Naive thymus-derived CD8-positive, alpha-beta T cell (primary cell): ENCODE data around the gene TET1. TPM values are rescaled to one million over a fixed set of nuclear protein-coding genes. Genes with fewer than 3 reads are reported as not detected.

Experiments
- ATAC-seq, 2 donors: fragments of 150-1000 bp; cut with Tn5 transposase in 1 of 2; sonication (Bioruptor Pico), chemical (Tn5 transposase) in 1 of 2; 1 replicate in 1 of 2; 2 replicates in 1 of 2; pipeline ENCODE4 v1.10.0; 2021; ENCODE audit warnings: mild to moderate bottlenecking in 2 of 2, moderate library complexity in 2 of 2
- POLR2A ChIA-PET: fragments of 350-600 bp; sonication (Branson Sonifier 250); formaldehyde crosslinking; loops from one replicate; lab custom pipeline; 2021; ENCODE audit warnings: antibody characterized with exemption; lab: Charles Lee
- DNase-seq, 10 donors: peaks; one replicate each; pipeline versions ENCODE4 v3.0.0 to v3.0.0-alpha.2; 2020 to 2022
- H3K27ac Mint-ChIP-seq, 10 donors: one replicate each; pipeline ENCODE4 v1.8.0; 2020 to 2022; ENCODE audit warnings: mild to moderate bottlenecking in 10 of 10, mixed read lengths in 10 of 10, moderate library complexity in 4 of 10, inconsistent platforms in 1 of 10
- H3K27me3 Mint-ChIP-seq, 5 donors: one replicate each; pipeline ENCODE4 v1.8.0; 2021 to 2022; ENCODE audit warnings: mixed read lengths in 5 of 5
- H3K36me3 Mint-ChIP-seq, 3 donors: one replicate each; pipeline ENCODE4 v1.8.0; 2020 to 2022; ENCODE audit warnings: mixed read lengths in 3 of 3, mild to moderate bottlenecking in 2 of 3, inconsistent platforms in 1 of 3
- H3K4me1 Mint-ChIP-seq, 4 donors: one replicate each; pipeline ENCODE4 v1.8.0; 2021 to 2022; ENCODE audit warnings: mixed read lengths in 4 of 4
- H3K4me3 Mint-ChIP-seq, 10 donors: one replicate each; pipeline ENCODE4 v1.8.0; 2020 to 2022; ENCODE audit warnings: mild to moderate bottlenecking in 10 of 10, mixed read lengths in 10 of 10, moderate library complexity in 6 of 10, inconsistent platforms in 1 of 10
- H3K9me3 Mint-ChIP-seq, 9 donors: one replicate each; pipeline ENCODE4 v1.8.0; 2020 to 2022; ENCODE audit warnings: mixed read lengths in 9 of 9, mild to moderate bottlenecking in 3 of 9, inconsistent platforms in 1 of 9, moderate library complexity in 1 of 9
- polyA plus RNA-seq, 3 donors: library from polyadenylated mRNA; unstranded; fragments of 300-500 nt; fragmentation: Illumina TruSeq; gene quantifications; one replicate each; pipeline ENCODE4 v1.2.3, GENCODE V29; 2021
- total RNA-seq, 8 experiments: library from RNA in 2 of 8; stranded (reverse) in 2 of 8; gene quantifications; one replicate each; pipeline ENCODE4 v1.2.3 and lab custom pipeline; 2021 to 2026

TET1 gene
- total and polyA plus RNA-seq, 5 experiments from 2014 or later: 1.5 to 3.2 (median 2.0) TPM

DNA sequence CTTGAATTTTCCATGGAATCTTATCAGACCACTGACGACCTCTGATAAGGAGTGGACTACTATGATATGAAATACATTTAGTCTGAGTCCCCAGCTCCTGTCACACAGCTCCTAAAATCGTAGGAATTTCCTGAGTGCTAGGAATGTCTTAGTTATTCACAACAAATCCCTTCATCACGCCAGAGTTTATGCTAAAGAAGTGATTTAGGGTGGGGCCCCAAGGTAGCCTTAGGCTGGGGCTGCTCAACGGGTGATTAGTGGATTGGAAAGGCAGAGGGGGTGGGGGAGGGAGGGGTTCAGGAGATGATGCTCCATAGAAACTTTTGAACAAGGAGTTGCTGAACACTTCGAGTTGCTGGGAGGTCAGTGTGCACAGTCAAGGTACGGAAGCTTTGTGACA is 7.0 kb upstream of the TET1 start:
- Mint-ChIP-seq H3K9me3 (no peaks in the 10 kb centered on the region), H3K27ac (no peak overlapping the region), H3K4me3 (no peak overlapping the region), H3K27me3 (peaks cover 0 to 19% (median 8%) of the 10 kb centered on the region in 5 donors), H3K4me1 (peaks cover 0 to 6% (median 4%) of the 10 kb centered on the region in 4 donors), H3K36me3 (peaks cover 0 to 2% (median 0%) of the 10 kb centered on the region in 3 donors)
- ATAC-seq (no peak), DNase-seq (no peak)
- POLR2A ChIA-PET: no interaction called here

DNA sequence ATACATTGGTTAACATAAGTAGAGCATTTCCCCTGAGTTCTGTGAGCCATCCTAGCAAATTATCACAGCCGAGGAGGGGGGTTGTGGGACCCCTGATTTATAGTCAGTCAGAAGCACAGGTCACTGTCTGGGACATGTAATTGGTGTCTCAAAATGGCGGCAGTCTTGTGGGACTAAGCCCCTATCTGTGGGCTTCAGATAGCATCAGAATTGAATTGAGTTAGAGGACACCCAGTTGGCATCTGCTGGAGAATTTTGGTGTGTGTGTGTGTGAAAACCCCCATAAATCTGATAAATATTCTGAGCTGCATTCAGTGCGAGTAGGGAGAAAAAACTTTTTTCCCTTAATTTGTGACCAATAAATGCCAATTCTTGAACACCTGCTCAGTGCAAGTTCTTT is 6.5 kb upstream of the TET1 start:
- POLR2A ChIA-PET: no interaction called here
- no peak for ATAC-seq
- Mint-ChIP-seq H3K9me3 (no peaks in the 10 kb centered on the region), H3K36me3 (peaks cover 0 to 2% (median 0%) of the 10 kb centered on the region in 3 donors), H3K4me1 (peaks cover 0 to 6% (median 4%) of the 10 kb centered on the region in 4 donors), H3K4me3 (no peak overlapping the region), H3K27ac (no peak overlapping the region), H3K27me3 (peaks cover 2 to 24% (median 11%) of the 10 kb centered on the region in 5 donors)
- no peak for DNase-seq

DNA sequence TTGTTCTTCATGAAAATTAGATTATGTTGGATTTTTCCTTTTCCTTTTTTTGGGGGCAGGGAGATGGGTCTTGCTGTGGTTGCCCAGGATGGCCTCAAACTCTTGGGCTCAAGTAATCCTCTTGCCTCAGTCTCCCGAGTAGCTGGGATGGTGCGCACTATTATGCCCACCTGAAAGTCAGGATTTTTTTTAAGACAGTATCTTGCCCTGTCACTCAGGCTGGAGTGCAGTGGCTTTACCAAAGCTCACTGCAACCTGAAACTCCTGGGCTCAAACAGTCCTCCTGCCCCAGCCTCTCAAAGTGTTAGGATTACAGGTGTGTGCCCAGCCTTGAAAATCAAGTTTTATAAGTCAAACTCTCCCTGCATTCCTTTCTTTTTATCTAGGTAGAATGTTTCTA is 1.7 kb upstream of the TET1 start:
- no peak overlapping the region for H3K27ac Mint-ChIP-seq
- ATAC-seq (no peak), DNase-seq (no peak)
- POLR2A ChIA-PET: interaction anchor here (0.6 kb wide), 1 partner anchor 269 kb away, joined by 3 read pairs; the partner anchor contains the start of gene STOX1
- peaks cover 21 to 31% (median 29%) of the 10 kb centered on the region in 4 donors for H3K4me1 Mint-ChIP-seq
- H3K4me3 Mint-ChIP-seq: peak overlapping the region in 2 of 10 donors; percentile 12 to 13
- peaks cover 0 to 3% (median 2%) of the 10 kb centered on the region in 3 donors for H3K36me3 Mint-ChIP-seq
- H3K9me3 Mint-ChIP-seq: peaks cover 0 to 3% (median 0%) of the 10 kb centered on the region in 9 donors
- H3K27me3 Mint-ChIP-seq: peaks cover 27 to 68% (median 44%) of the 10 kb centered on the region in 5 donors

DNA sequence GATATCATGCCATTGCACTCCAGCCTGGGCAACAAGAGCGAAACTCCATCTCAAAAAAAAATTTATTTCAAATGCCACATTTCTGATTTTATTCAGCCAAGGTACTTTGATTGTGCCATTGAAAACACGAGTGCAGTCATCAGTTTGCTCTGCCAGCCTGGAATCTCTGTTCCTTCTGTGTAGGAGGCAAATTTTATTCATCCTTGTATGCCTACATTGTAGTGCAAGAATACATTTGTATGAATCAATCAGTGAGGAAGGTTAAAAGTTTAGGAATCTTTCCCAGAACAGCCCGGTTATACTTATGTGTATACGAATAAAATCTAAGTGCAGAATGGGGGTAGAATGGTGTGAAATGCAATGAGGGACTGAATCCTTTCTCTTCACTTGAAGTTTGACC is 886 bp upstream of the TET1 start:
- Mint-ChIP-seq H3K9me3 (peaks cover 0 to 3% (median 0%) of the 10 kb centered on the region in 9 donors), H3K27me3 (peaks cover 30 to 74% (median 44%) of the 10 kb centered on the region in 5 donors), H3K4me1 (peaks cover 21 to 32% (median 30%) of the 10 kb centered on the region in 4 donors), H3K27ac (no peak overlapping the region), H3K36me3 (peaks cover 0 to 3% (median 2%) of the 10 kb centered on the region in 3 donors), H3K4me3 (peak overlapping the region in 9 of 10 donors; percentile 53 to 89 (median 73))
- ATAC-seq (no peak), DNase-seq (no peak)
- POLR2A ChIA-PET: interaction anchor here (1.3 kb wide), 1 partner anchor 41 kb away, joined by 4 read pairs; no protein-coding TSS in a partner anchor

DNA sequence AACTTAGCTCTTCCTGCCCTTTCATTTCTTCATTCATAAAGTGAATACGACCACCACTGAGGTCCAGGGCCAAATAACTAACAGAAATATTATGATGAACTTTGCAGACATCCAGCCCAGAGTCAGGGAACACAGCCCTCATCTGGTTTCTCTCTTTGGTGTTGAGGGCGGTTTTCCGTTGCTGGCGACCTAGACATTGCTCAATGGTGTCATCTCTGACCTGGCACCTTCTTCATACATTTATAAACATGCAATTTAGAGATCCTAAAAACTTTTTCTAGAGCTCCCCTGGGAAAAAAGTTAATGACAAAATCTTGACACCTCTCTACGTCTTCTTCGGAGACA is 324 bp upstream of the TET1 start:
- no peak overlapping the region for H3K27ac Mint-ChIP-seq

DNA sequence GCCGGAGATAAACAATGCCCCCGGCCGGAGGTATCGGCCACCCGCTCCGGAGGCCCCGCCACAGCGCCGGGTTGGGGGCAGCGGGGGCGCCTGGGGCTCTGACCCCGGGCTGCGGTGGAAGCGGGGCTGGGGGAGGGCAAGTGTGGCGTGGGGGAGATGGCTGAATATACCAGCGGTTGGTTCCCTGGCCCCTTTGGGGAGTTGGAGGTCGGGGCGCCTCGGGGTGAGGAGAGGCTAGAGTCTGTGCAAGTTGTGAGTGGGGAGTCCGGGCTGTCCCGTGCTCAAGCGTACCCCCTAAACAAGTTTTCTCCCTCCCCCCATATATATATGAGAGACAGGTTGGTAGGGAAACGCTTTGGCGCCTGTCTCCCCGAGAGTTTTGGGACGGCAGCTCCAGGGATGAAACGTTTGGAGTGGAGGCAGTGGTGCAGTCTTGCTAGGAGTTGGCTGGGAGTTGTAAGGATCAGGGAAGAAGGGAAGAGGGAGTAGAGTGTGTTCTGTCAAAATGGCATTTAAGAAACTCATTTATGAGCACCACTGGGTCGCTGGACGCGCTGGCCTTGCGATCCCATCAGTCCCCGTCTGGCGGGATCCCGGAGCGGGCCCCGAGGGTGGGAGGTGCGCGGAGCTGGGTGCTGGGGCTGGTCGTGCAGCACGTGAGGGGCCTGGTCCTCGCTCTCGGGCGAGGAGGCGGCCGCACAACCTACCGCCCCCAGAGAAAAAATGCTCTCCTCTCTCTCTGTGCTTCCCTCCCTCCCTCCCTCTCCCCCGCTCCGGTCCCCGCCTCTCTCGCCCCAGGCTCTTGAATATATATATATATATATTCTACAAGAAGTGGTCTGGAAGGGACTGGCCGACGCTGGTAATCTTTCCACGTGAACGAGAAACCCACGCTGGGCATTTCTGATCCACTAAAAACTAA is 1.1 kb downstream of the TET1 start:
- Mint-ChIP-seq H3K4me1 (peaks cover 21 to 32% (median 30%) of the 10 kb centered on the region in 4 donors), H3K36me3 (peaks cover 0 to 3% (median 2%) of the 10 kb centered on the region in 3 donors), H3K27ac (peak overlapping the region in 1 of 10 donors; percentile 54), H3K4me3 (peak overlapping the region; percentile 70 to 92 (median 84)), H3K9me3 (peaks cover 0 to 3% (median 0%) of the 10 kb centered on the region in 9 donors), H3K27me3 (peaks cover 39 to 75% (median 53%) of the 10 kb centered on the region in 5 donors)
- DNase-seq: peak in 3 of 10 donors; percentile 10 to 20 (median 11)
- POLR2A ChIA-PET: no interaction called here
- ATAC-seq: peak; percentile 50 to 62

More for the DNA sequence above, 324 bp upstream of the TET1 start:
- peak overlapping the region; percentile 66 to 89 (median 76) for H3K4me3 Mint-ChIP-seq
- POLR2A ChIA-PET: interaction anchor here (1.3 kb wide), 1 partner anchor 40 kb away, joined by 4 read pairs; no protein-coding TSS in a partner anchor
- DNase-seq: peak in 3 of 10 donors; percentile 18 to 23 (median 20)
- peaks cover 0 to 3% (median 2%) of the 10 kb centered on the region in 3 donors for H3K36me3 Mint-ChIP-seq
- peaks cover 0 to 3% (median 0%) of the 10 kb centered on the region in 9 donors for H3K9me3 Mint-ChIP-seq
- peak; percentile 42 to 51 for ATAC-seq
- peaks cover 21 to 32% (median 30%) of the 10 kb centered on the region in 4 donors for H3K4me1 Mint-ChIP-seq
- peaks cover 36 to 79% (median 50%) of the 10 kb centered on the region in 5 donors for H3K27me3 Mint-ChIP-seq

DNA sequence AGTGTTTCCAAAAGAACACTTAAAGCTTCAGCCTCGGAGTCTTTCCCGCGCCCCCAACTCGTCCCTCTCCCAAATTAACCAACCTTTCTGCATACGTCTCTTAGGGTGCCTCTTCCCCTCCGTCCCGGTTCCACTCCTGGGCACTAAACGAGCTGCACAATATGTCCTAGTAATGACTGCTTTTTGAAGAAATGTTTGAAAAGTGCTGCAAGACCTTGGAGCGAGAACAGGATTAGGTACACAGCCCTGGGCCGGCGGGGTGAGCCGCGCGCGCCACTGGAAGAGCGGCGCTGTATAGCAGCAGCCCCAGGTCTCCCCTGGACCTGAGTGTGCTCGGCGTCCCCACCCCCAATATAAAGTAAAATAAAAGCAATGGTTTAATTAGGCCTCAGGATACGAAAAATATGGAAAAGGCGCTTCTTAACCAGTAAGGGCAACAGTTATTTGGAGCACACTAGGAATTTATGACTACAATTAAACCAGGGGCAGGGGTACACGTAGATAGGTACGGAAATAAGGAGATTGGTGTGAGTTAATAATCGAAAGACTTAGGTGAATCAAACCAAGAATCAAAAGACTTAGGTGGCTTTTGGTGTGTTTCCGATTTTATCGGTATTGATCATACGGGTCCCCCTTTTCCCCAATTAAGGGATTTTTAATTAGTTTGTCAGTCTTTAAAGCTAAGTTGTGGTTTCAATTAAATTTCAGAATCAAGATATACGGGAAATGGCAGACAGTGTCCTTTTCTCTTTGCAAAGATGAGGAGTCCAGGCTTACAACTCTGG is 1.9 kb downstream of the TET1 start:
- POLR2A ChIA-PET: no interaction called here
- no peak for DNase-seq
- Mint-ChIP-seq H3K36me3 (peaks cover 0 to 3% (median 2%) of the 10 kb centered on the region in 3 donors), H3K27ac (peak overlapping the region in 1 of 10 donors; percentile 48), H3K4me1 (peaks cover 21 to 32% (median 30%) of the 10 kb centered on the region in 4 donors), H3K9me3 (peaks cover 0 to 3% (median 0%) of the 10 kb centered on the region in 9 donors), H3K4me3 (peak overlapping the region; percentile 29 to 92 (median 82)), H3K27me3 (peaks cover 39 to 75% (median 53%) of the 10 kb centered on the region in 5 donors)
- ATAC-seq: no peak

DNA sequence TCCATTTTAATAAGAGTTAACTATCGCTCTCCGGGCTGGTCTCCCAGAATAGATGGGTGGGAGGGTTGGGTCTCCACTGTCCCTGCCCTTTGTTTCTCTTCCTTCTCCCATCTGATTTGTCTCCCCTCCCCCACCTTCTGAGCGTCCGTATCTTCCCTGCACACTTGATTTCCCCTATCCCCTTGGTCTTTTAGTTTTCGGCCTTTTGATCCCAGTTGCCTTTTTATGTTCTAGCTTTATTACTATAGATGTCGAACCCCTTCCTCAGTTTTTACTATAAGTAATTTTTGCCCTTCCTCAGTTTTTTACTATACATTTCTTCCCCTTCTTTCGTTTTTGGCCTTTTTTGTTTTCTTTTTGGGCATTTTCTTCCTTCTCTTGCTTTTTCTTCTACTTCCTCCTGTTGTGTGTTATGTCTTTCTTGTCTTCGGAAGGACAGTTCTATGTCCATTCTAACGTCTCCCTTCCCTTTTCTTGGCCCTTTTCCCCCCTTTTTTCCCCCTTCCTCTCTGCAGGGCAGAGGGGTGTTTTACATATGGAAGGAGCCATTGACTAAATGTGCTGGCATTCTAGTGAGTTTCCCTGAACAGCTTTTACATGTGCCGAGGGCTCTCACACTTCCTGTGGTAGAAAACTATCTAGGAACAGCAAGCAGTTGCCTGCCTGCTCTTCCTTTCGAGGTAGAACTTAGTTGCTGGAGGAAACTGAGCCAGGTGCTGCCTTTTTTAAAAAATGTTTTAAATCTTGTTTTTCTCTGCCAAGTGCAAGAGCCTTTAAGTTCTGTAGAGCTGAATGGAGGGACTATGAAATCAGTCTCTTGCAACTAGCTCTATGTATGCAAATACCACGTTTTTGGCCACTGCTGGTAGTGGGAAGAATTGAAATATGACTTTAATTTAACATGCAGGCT is 2.8 kb downstream of the TET1 start:
- Mint-ChIP-seq H3K27me3 (peaks cover 39 to 67% (median 51%) of the 10 kb centered on the region in 5 donors), H3K4me3 (peak overlapping the region in 8 of 10 donors; percentile 11 to 86 (median 50)), H3K27ac (no peak overlapping the region), H3K9me3 (peaks cover 0 to 3% (median 0%) of the 10 kb centered on the region in 9 donors), H3K4me1 (peaks cover 21 to 32% (median 30%) of the 10 kb centered on the region in 4 donors), H3K36me3 (peaks cover 0 to 3% (median 2%) of the 10 kb centered on the region in 3 donors)
- POLR2A ChIA-PET: no interaction called here
- ATAC-seq: peak in 1 of 2 donors; percentile 20
- peak in 1 of 10 donors; percentile 4 for DNase-seq

DNA sequence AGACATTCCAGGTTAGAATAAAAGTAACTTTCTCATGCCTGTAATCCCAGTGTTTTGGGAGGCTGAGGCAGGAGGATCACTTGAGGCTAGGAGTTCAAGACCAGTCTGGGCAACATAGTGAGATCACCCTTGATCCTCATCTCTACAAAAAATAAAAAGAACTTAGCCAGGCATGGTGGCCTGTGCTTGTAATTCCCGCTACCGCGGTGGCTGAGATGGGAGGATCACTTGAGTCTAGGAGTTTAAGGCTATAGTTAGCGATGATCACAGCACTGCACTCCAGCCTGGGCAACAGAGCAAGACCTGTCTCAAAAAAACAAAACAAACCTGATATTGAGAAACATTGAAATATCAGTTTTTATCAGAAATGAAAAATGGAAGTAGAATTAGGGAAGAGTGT is 4.6 kb downstream of the TET1 start:
- Mint-ChIP-seq H3K4me3 (no peak overlapping the region), H3K36me3 (peaks cover 0 to 3% (median 0%) of the 10 kb centered on the region in 3 donors), H3K4me1 (peaks cover 20 to 30% (median 24%) of the 10 kb centered on the region in 4 donors), H3K27me3 (peaks cover 29 to 57% (median 38%) of the 10 kb centered on the region in 5 donors), H3K27ac (no peak overlapping the region), H3K9me3 (peaks cover 0 to 3% (median 0%) of the 10 kb centered on the region in 9 donors)
- POLR2A ChIA-PET: no interaction called here
- DNase-seq (no peak), ATAC-seq (no peak)

DNA sequence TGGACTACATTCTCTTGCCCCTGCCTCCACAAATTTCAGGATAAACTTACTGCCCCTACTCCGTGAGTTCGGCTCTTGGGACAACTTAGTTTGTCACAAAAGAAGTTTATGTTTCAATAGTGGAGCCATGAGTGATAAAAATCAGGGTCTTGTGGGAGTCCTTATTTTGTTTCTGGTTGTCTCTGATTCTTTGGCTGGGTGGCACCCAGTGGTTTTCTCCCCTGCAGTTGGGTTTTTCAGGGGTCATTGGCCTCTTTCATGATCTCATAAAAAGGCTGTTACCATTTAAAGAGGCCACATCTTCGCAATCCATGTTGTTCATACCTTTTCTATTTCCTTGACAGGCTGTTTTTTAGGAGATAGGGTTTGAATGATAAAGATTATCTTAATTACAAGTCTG is 5.5 kb downstream of the TET1 start:
- no peaks in the 10 kb centered on the region for H3K9me3 Mint-ChIP-seq
- POLR2A ChIA-PET: no interaction called here
- DNase-seq (no peak), ATAC-seq (no peak)
- no peak overlapping the region for H3K4me3 Mint-ChIP-seq
- peaks cover 0 to 3% (median 0%) of the 10 kb centered on the region in 3 donors for H3K36me3 Mint-ChIP-seq
- peaks cover 26 to 56% (median 38%) of the 10 kb centered on the region in 5 donors for H3K27me3 Mint-ChIP-seq
- no peak overlapping the region for H3K27ac Mint-ChIP-seq
- H3K4me1 Mint-ChIP-seq: peaks cover 18 to 27% (median 21%) of the 10 kb centered on the region in 4 donors

DNA sequence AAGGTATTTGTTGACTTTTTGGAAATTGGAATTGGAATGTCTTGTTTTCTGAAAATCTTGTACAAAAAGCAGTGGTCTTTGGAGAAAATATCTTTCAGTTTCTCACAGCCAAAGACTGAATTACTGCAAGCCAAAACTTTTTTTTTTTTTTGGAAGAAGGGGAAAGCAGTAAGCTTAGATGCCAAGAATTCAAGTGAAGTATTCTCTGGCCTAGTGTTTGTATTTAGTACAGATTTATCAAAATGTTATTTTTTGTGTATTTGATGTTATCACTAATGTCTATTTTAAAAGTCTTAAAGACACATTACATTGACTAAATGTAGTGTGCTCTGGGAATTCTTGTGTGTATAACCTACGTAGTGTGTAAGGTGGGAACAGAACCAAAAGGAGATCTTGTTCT is 6.2 kb downstream of the TET1 start:
- H3K4me1 Mint-ChIP-seq: peaks cover 14 to 22% (median 17%) of the 10 kb centered on the region in 4 donors
- no peak overlapping the region for H3K4me3 Mint-ChIP-seq
- H3K27me3 Mint-ChIP-seq: peaks cover 24 to 52% (median 33%) of the 10 kb centered on the region in 5 donors
- H3K27ac Mint-ChIP-seq: no peak overlapping the region
- no peaks in the 10 kb centered on the region for H3K9me3 Mint-ChIP-seq
- ATAC-seq: no peak
- peaks cover 0 to 3% (median 0%) of the 10 kb centered on the region in 3 donors for H3K36me3 Mint-ChIP-seq
- POLR2A ChIA-PET: no interaction called here
- DNase-seq: no peak
